Endothelial cell of umbilical vein (primary cell): Measurements from ENCODE around the gene CLTB. TPM values are rescaled to one million over a fixed set of nuclear protein-coding genes. Genes with fewer than 3 reads are reported as not detected.

Experiments used
- BruUV-seq: library from RNA; stranded (reverse); fragments of 400-500 nt; replicated peaks from 2 replicates; lab custom pipeline; 2021; lab: Mats Ljungman, UMichigan
- CTCF ChIA-PET: fragments of 300-600, 350-600 bp; sonication (Branson Sonifier 250); formaldehyde crosslinking; loops from one replicate; lab custom pipeline; 2021; ENCODE audit warnings: antibody characterized with exemption, inconsistent platforms; lab: Charles Lee
- POLR2A ChIA-PET: fragments of 300-600, 350-600 bp; sonication (Branson Sonifier 250); formaldehyde crosslinking; loops from one replicate; lab custom pipeline; 2021; ENCODE audit warnings: antibody characterized with exemption, inconsistent platforms; lab: Charles Lee
- DNase-seq: peaks from one replicate; pipeline ENCODE4 v3.0.0-alpha.2; 2011; ENCODE audit warnings: low read depth, low spot score
- FAIRE-seq: peaks from 2 replicates; lab custom pipeline; 2011; peaks lifted over from hg19 to GRCh38; lab: Jason Lieb, UNC
- H2AFZ ChIP-seq: 2 replicates; pipeline ENCODE4 v1.6.0; 2012; ENCODE audit warnings: low read depth, low read length, control low read depth, inconsistent platforms
- H3K27ac ChIP-seq: 2 replicates; pipeline ENCODE4 v1.5.1; 2011; ENCODE audit warnings: low read depth, mild to moderate bottlenecking, control low read depth, low read length, moderate library complexity; ENCODE audit not compliant: insufficient read depth
- H3K27me3 ChIP-seq, 2 experiments: 2 replicates each; pipeline versions ENCODE4 v1.6.0 to v1.6.1; 2011; ENCODE audit warnings: low read length in 2 of 2, mixed read lengths in 1 of 2; ENCODE audit not compliant: control insufficient read depth in 2 of 2, insufficient read depth in 2 of 2
- H3K36me3 ChIP-seq, 2 experiments: 2 replicates in 1 of 2; 3 replicates in 1 of 2; pipeline ENCODE4 v1.5.1; 2011; ENCODE audit warnings: low read length in 2 of 2, mild to moderate bottlenecking in 1 of 2, moderate library complexity in 1 of 2; ENCODE audit not compliant: control insufficient read depth in 2 of 2, insufficient read depth in 2 of 2; ENCODE audit errors: extremely low read depth in 1 of 2
- H3K4me1 ChIP-seq: 3 replicates; pipeline ENCODE4 v1.5.1; 2011; ENCODE audit warnings: mild to moderate bottlenecking, low read length; ENCODE audit not compliant: control insufficient read depth, insufficient read depth; ENCODE audit errors: extremely low read depth
- H3K4me2 ChIP-seq: 2 replicates; pipeline ENCODE4 v1.6.1; 2011; ENCODE audit warnings: low read length, control low read depth, mixed read lengths; ENCODE audit not compliant: insufficient read depth
- H3K4me3 ChIP-seq, 3 experiments: fragments of 200-600 bp in 1 of 3; sonication (generic), shearing (Covaris generic) in 1 of 3; replicated peaks in 1 of 3; 2 replicates each; pipeline ENCODE4 v1.5.1; 2011 to 2016; ENCODE audit warnings: control low read depth in 3 of 3, low read length in 3 of 3, mild to moderate bottlenecking in 2 of 3, inconsistent platforms in 1 of 3, low read depth in 1 of 3, moderate library complexity in 1 of 3; ENCODE audit not compliant: insufficient read depth in 1 of 3
- H3K79me2 ChIP-seq: 2 replicates; pipeline ENCODE4 v1.6.0; 2012; ENCODE audit warnings: low read length, inconsistent platforms; ENCODE audit not compliant: control insufficient read depth, insufficient read depth
- H3K9ac ChIP-seq: replicated peaks from 2 replicates; pipeline ENCODE3; 2011; ENCODE audit warnings: low read length, control low read depth; ENCODE audit not compliant: insufficient read depth; ENCODE audit errors: extremely low read depth
- H3K9me1 ChIP-seq: replicated peaks from 3 replicates; pipeline ENCODE4 v1.6.0; 2011; ENCODE audit warnings: mild to moderate bottlenecking, low read length; ENCODE audit not compliant: control insufficient read depth, insufficient read depth; ENCODE audit errors: extremely low read depth
- H3K9me3 ChIP-seq: replicated peaks from 2 replicates; pipeline ENCODE4 v1.5.1; 2012; ENCODE audit warnings: low read length, inconsistent platforms; ENCODE audit not compliant: control insufficient read depth, insufficient read depth
- H4K20me1 ChIP-seq: replicated peaks from 2 replicates; pipeline ENCODE3; 2011; ENCODE audit warnings: mild to moderate bottlenecking, low read length; ENCODE audit not compliant: control insufficient read depth, insufficient read depth; ENCODE audit errors: extremely low read depth
- EZH2 ChIP-seq: IDR thresholded peaks from 2 replicates; pipeline ENCODE4 v1.6.1; 2012; ENCODE audit warnings: borderline replicate concordance, low read depth, mild to moderate bottlenecking, moderate library complexity, low read length, inconsistent platforms; ENCODE audit not compliant: severe bottlenecking
- FOS ChIP-seq: IDR thresholded peaks from 2 replicates; pipeline ENCODE4 v1.6.1; 2011; ENCODE audit warnings: mild to moderate bottlenecking, low read length, moderate library complexity, borderline replicate concordance; ENCODE audit not compliant: insufficient read depth
- GATA2 ChIP-seq: IDR thresholded peaks from 2 replicates; pipeline ENCODE4 v1.7.0; 2011; ENCODE audit warnings: low read depth, mild to moderate bottlenecking, moderate library complexity, mixed read lengths, low read length; ENCODE audit not compliant: insufficient read length, insufficient read depth
- JUN ChIP-seq: IDR thresholded peaks from 2 replicates; pipeline ENCODE4 v1.6.1; 2011; ENCODE audit warnings: borderline replicate concordance, low read depth; ENCODE audit not compliant: insufficient read length, insufficient read depth
- POLR2AphosphoS5 ChIP-seq: IDR thresholded peaks from 2 replicates; pipeline ENCODE4 v1.6.1; 2012; ENCODE audit warnings: low read depth, mild to moderate bottlenecking, control low read depth, low read length, moderate library complexity; ENCODE audit not compliant: insufficient read depth
- dilution Hi-C: fragments of 300-500 bp; cut with MboI; formaldehyde crosslinking; loops from one replicate; pipeline ENCODE4 v1.15.0; 2019; ENCODE audit warnings: low sequenced_read_pairs; ENCODE audit not compliant: extremely low pct_ligation_motif_present
- intact Hi-C: fragments of 100-400 bp; cut with micrococcal nuclease; formaldehyde crosslinking; loops from one replicate; pipeline ENCODE4 v1.10.0; 2022
- microRNA counts: library from miRNA; unstranded; fragments of <30 nt; microRNA quantifications from one replicate; lab custom pipeline; 2016
- microRNA-seq: library from miRNA; unstranded; fragments of <30 nt; microRNA quantifications from one replicate; pipeline ENCODE4 v1.2.0, GENCODE V29; 2021; ENCODE audit warnings: borderline number of aligned reads, borderline replicate concordance
- polyA plus RNA-seq, 4 experiments: library from polyadenylated mRNA; depleted of rRNA in 3 of 4; stranded (reverse) in 3 of 4; unstranded in 1 of 4; fragments of >200 nt; gene quantifications; 2 replicates each; pipeline versions ENCODE4 v1.2.1 to v1.2.3, GENCODE V29; 2011 to 2012; ENCODE audit warnings: missing spikeins in 1 of 4
- small RNA-seq: library from RNA; depleted of rRNA; stranded (forward); fragments of <200 nt; gene quantifications from one replicate; pipeline ENCODE3, GENCODE V24; 2012; ENCODE audit warnings: low replicate concordance, low read depth; ENCODE audit not compliant: insufficient read depth, insufficient read length
- total RNA-seq: library from RNA; stranded (reverse); gene quantifications from 2 replicates; pipeline ENCODE4 v1.2.3, GENCODE V29; 2021
- TF ChIP-seq, protein P1 (sequence below): IDR thresholded peaks from 2 replicates; pipeline ENCODE4 v1.6.1; 2011; ENCODE audit not compliant: insufficient read depth, insufficient read length

CLTB gene
- total and polyA plus RNA-seq, 2 donors (not counting 3 experiments of a cell fraction or from before 2014, with no cell fraction given): 73.2 to 111 TPM

DNA sequence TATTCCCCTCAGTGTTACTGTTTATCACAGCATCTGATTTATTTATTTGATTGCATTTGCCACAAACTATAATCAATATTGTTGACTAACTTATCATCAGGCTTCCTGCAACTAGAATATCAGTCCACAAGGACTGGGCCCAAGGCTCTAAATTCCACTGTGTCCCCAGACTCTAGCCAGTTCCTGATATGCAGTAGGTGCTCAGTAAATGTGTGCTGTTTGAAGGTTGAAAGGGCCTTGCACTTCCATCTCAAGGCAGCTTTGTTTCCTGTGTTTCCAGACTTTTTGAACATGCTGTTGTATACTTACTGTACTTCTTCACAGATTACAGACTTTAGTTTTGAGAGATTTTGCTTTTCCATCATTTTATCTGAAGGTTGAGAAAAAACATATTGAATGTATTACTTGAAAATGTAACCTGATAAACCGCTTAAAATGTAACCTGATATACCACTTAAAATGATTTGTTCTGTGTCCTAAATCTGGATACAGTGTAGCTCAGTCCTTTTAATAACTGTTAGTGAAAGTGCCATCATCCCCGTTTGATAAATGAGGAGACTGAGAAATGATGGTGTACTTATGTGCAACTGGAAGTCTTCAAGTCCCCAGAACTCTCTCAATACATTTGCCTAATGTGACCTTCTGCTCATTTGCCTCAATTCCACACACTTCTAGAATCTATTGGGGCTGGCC is 73.4 kb downstream of the CLTB start:
- CTCF ChIA-PET: no interaction called here

More for the DNA sequence above, 73.4 kb downstream of the CLTB start:
- Histone ChIP-seq H3K27me3 (no peaks in the 10 kb centered on the region), H3K4me1 (no peaks in the 10 kb centered on the region), H3K9me1 (no peaks in the 10 kb centered on the region), H3K9ac (no peak overlapping the region), H3K36me3 (peaks cover 7 to 8% of the 10 kb centered on the region in 2 experiments), H3K4me2 (no peak overlapping the region), H3K4me3 (no peak overlapping the region), H2AFZ (no peak overlapping the region), H3K9me3 (no peaks in the 10 kb centered on the region), H3K79me2 (no peaks in the 10 kb centered on the region), H4K20me1 (no peaks in the 10 kb centered on the region), H3K27ac (no peak overlapping the region)
- FAIRE-seq (no peak), DNase-seq (no peak)
- POLR2A ChIA-PET: no interaction called here
- BruUV-seq: no TSS peak
- intact Hi-C loops (no loop called here), dilution Hi-C loops (no loop called here)
- TF ChIP-seq GATA2 (no peak), FOS (no peak), JUN (no peak), EZH2 (no peak), POLR2AphosphoS5 (no peak)
- TF ChIP-seq, protein P1, sequence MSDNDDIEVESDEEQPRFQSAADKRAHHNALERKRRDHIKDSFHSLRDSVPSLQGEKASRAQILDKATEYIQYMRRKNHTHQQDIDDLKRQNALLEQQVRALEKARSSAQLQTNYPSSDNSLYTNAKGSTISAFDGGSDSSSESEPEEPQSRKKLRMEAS: no peak

MicroRNA genes within 50 kb of the gene (microRNA counts, 767-probe panel; counts per million panel counts)
- microRNA hsa-miR-1271-5p (lab: Ali Mortazavi, UCI): 723 counts per million, percentile 96 among the panel's probes with 10 or more counts

Small RNA genes lying within 50 kb of the gene (microRNA-seq; reads per million reads assigned to microRNA genes)
- gene MIR1271: 1.9 reads per million

Small RNA genes lying within 50 kb of the gene (small RNA-seq; reads per million reads assigned to genes)
- gene AC010297.1 (not detected), gene MIR1271 (1.1 reads per million)

Other genes with a start within 250 kb of the CLTB start
- 16.2 and 16.4 TPM in 2 replicates for gene SIMC1, start 178.1 kb downstream of the CLTB start, total RNA-seq
- gene SIMC1, start 178.1 kb downstream of the CLTB start, polyA plus RNA-seq: 7.7 and 9.0 TPM in 2 replicates
- 116 and 119 TPM in 2 replicates for gene KIAA1191, start 54.8 kb downstream of the CLTB start, total RNA-seq
- gene KIAA1191, start 54.8 kb downstream of the CLTB start, polyA plus RNA-seq: 114 TPM in 2 replicates
- 16.5 and 20.7 TPM in 2 replicates for gene ARL10, start 51.1 kb downstream of the CLTB start, total RNA-seq
- 5.0 and 7.7 TPM in 2 replicates for gene ARL10, start 51.1 kb downstream of the CLTB start, polyA plus RNA-seq
- 47.4 and 51.6 TPM in 2 replicates for gene NOP16, start 27.9 kb downstream of the CLTB start, total RNA-seq
- gene NOP16, start 27.9 kb downstream of the CLTB start, polyA plus RNA-seq: 31.1 and 41.1 TPM in 2 replicates
- 96.2 and 103 TPM in 2 replicates for gene HIGD2A, start 27.8 kb downstream of the CLTB start, total RNA-seq
- gene HIGD2A, start 27.8 kb downstream of the CLTB start, polyA plus RNA-seq: 210 and 294 TPM in 2 replicates
- gene FAF2, start 31.8 kb upstream of the CLTB start, total RNA-seq: 43.5 and 50.1 TPM in 2 replicates
- gene FAF2, start 31.8 kb upstream of the CLTB start, polyA plus RNA-seq: 24.8 and 27.9 TPM in 2 replicates
- 50.2 and 51.5 TPM in 2 replicates for gene RNF44, start 120.9 kb upstream of the CLTB start, total RNA-seq
- gene RNF44, start 120.9 kb upstream of the CLTB start, polyA plus RNA-seq: 19.8 and 24.4 TPM in 2 replicates
- not detected in 2 replicates for gene CDHR2, start 132.8 kb upstream of the CLTB start, total RNA-seq
- not detected in 2 replicates for gene CDHR2, start 132.8 kb upstream of the CLTB start, polyA plus RNA-seq
- gene GPRIN1, start 193.6 kb upstream of the CLTB start, total RNA-seq: 9.3 and 10.4 TPM in 2 replicates
- gene GPRIN1, start 193.6 kb upstream of the CLTB start, polyA plus RNA-seq: 2.4 and 2.6 TPM in 2 replicates
- not detected in 2 replicates for gene SNCB, start 214.0 kb upstream of the CLTB start, total RNA-seq
- gene SNCB, start 214.0 kb upstream of the CLTB start, polyA plus RNA-seq: 0.08 TPM in 1 of 2 replicates, not detected in the other
- gene EIF4E1B, start 214.1 kb upstream of the CLTB start, total RNA-seq: not detected in 2 replicates
- not detected in 2 replicates for gene EIF4E1B, start 214.1 kb upstream of the CLTB start, polyA plus RNA-seq
- gene TSPAN17, start 230.9 kb upstream of the CLTB start, total RNA-seq: 55.9 and 57.0 TPM in 2 replicates
- gene TSPAN17, start 230.9 kb upstream of the CLTB start, polyA plus RNA-seq: 64.1 and 73.3 TPM in 2 replicates